ENCODE data around the gene RARB. TPM values are rescaled to one million over a fixed set of nuclear protein-coding genes. Genes with fewer than 3 reads are reported as not detected.

Gene RARB
- total RNA-seq, 1 donor from 2014 or later, result 15.0 TPM

GRCh38 chr3:25489858-25490593, 62.0 kb downstream of the RARB start:
- Histone ChIP-seq H3K27me3 (no peaks in the 10 kb centered on the region), H3K36me3 (no peaks in the 10 kb centered on the region), H3K27ac (no peak overlapping the region), H3K9me3 (peaks cover 8% of the 10 kb centered on the region), H3K4me3 (no peak overlapping the region), H3K4me1 (no peaks in the 10 kb centered on the region)
- DNase-seq (ENCODE audit: extremely low spot score in 2 of 2), result no peak
- intact Hi-C loops (cut with DNase I), result no loop called here
- TF ChIP-seq POLR2A (IDR thresholded peaks at IDR 0.05), result no peak
- TF ChIP-seq CTCF (IDR thresholded peaks at IDR 0.05), result no peak
- no peak for TF ChIP-seq POLR2AphosphoS5 (IDR thresholded peaks at IDR 0.05; ENCODE audit: insufficient read depth in 1 of 2, low read depth in 1 of 2)

GRCh38 chr3:25493246-25493645, 65.2 kb downstream of the RARB start:
- H3K4me3 ChIP-seq, result no peak overlapping the region
- DNase-seq (ENCODE audit: extremely low spot score in 2 of 2), result no peak
- intact Hi-C loops (cut with DNase I), result no loop called here
- H3K27ac ChIP-seq, result no peak overlapping the region
- peaks cover 8% of the 10 kb centered on the region for H3K9me3 ChIP-seq
- TF ChIP-seq CTCF (IDR thresholded peaks at IDR 0.05), result no peak
- no peak for TF ChIP-seq POLR2A (IDR thresholded peaks at IDR 0.05)
- no peak for TF ChIP-seq POLR2AphosphoS5 (IDR thresholded peaks at IDR 0.05; ENCODE audit: insufficient read depth in 1 of 2, low read depth in 1 of 2)
- no peaks in the 10 kb centered on the region for H3K27me3 ChIP-seq
- H3K4me1 ChIP-seq, result no peaks in the 10 kb centered on the region
- H3K36me3 ChIP-seq, result no peaks in the 10 kb centered on the region

GRCh38 chr3:25493786-25494185, 65.7 kb downstream of the RARB start:
- Histone ChIP-seq H3K36me3 (no peaks in the 10 kb centered on the region), H3K27ac (no peak overlapping the region), H3K4me1 (no peaks in the 10 kb centered on the region), H3K4me3 (no peak overlapping the region), H3K27me3 (no peaks in the 10 kb centered on the region), H3K9me3 (peaks cover 8% of the 10 kb centered on the region)
- intact Hi-C loops (cut with DNase I), result no loop called here
- DNase-seq (ENCODE audit: extremely low spot score in 2 of 2), result no peak
- TF ChIP-seq CTCF (IDR thresholded peaks at IDR 0.05) (no peak), POLR2A (IDR thresholded peaks at IDR 0.05) (no peak), POLR2AphosphoS5 (IDR thresholded peaks at IDR 0.05; ENCODE audit: insufficient read depth in 1 of 2, low read depth in 1 of 2) (no peak)

- H3K27ac ChIP-seq, result no peak overlapping the region
Observed at GRCh38 chr3:25495304-25495703, 67.2 kb downstream of the RARB start.

More at GRCh38 chr3:25495304-25495703, 67.2 kb downstream of the RARB start:
- intact Hi-C loops (cut with DNase I), result no loop called here
- Histone ChIP-seq H3K36me3 (no peaks in the 10 kb centered on the region), H3K4me1 (no peaks in the 10 kb centered on the region), H3K4me3 (no peak overlapping the region), H3K9me3 (peaks cover 8% of the 10 kb centered on the region), H3K27me3 (no peaks in the 10 kb centered on the region)
- TF ChIP-seq POLR2AphosphoS5 (IDR thresholded peaks at IDR 0.05; ENCODE audit: insufficient read depth in 1 of 2, low read depth in 1 of 2), result no peak
- TF ChIP-seq CTCF (IDR thresholded peaks at IDR 0.05), result no peak
- TF ChIP-seq POLR2A (IDR thresholded peaks at IDR 0.05), result no peak
- DNase-seq (ENCODE audit: extremely low spot score in 2 of 2), result no peak

All from vagina (tissue), 2 donors.